Stimulated activated CD8-positive, alpha-beta memory T cell treated with anti-CD3 and anti-CD28 coated beads, Interleukin-4, amount 100 ng/mL, for 1 hour (primary cell): Measurements from ENCODE around the gene CABLES1.
"Not testable (repeated sequence)": the region's sequence is repeated elsewhere in the genome, so short reads cannot be mapped to it uniquely, and the experiment has no call there.

Experiments used
- DNase-seq, 2 donors: peaks; one replicate each; pipeline ENCODE4 v3.0.0-alpha.2; 2020; ENCODE audit warnings: low read depth in 2 of 2, low spot score in 1 of 2

Gene CABLES1

GRCh38 chr18:23134780-23135549 lies at the start of gene CABLES1:
Gene CABLES1 (plus strand): TSS chr18:23135485. CDS start chr18:23135763, 278 bp downstream.
- no peak for DNase-seq

- DNase-seq = no peak
Measured at GRCh38 chr18:23087352-23087751, 47.9 kb upstream of the CABLES1 start.

GRCh38 chr18:23088310-23088709 lies 47.0 kb upstream of the CABLES1 start:
- no peak for DNase-seq

- DNase-seq = not testable (repeated sequence)
Measured at GRCh38 chr18:23091017-23091993, 44.0 kb upstream of the CABLES1 start.

GRCh38 chr18:23092121-23092520 lies 43.2 kb upstream of the CABLES1 start:
- DNase-seq = no peak

DNA sequence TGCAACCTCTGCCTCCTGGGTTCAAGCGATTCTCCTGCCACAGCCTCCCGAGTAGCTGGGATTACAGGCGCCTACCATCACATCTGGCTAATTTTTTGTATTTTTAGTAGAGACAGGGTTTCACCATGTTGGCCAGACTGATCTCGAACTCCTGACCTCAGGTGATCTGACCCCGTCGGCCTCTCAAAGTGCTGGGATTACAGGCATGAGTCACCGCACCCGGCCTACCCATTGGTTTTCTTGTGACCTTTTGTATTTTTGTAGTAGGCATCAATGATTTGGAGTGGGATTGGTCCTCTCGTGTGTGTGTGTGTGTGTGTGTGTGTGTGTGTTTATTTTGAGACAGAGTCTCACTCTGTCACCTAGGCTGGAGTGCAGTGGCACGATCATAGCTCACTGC lies 42.2 kb upstream of the CABLES1 start:
- not testable (repeated sequence) for DNase-seq

- no peak for DNase-seq
Measured at GRCh38 chr18:23093772-23094171, 41.5 kb upstream of the CABLES1 start.

DNA sequence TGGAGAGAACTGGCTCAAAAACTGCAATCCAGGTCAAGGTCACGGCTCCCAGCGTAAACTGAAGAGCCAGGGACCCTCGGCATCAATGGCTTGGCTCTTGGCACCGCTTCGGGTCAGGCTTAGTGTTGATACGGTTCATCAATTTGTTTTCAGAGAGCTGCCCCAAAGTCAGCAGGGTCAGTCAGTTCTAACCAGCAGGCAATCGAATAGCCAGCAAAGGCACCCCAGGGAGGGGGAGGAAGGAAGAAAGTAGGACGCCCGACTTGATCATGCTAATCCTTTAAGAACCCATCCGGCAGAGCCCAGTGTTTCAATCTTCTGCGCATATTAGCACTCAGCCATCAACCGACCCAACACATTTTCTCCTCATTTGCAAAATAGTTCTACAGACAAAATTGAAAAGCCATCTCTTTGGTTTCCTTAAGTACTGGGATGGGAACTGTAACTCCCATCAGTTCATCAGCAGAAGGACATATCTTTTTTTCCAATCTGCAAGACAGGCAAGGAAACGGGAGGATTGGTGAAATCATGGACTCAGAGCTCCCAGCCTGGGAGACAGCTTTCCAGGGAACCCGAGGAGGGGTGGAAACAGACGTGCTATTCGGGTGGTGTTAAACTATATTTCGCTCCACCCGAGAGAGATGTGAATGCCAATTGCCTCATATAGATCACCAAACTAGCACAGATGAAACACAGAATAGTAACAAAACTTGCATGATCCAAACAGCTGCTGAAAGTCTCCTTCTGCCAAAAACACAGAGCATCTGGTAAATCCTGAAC lies 40.7 kb upstream of the CABLES1 start:
- DNase-seq = no peak

GRCh38 chr18:23095463-23095862 lies 39.8 kb upstream of the CABLES1 start:
- DNase-seq = no peak

DNA sequence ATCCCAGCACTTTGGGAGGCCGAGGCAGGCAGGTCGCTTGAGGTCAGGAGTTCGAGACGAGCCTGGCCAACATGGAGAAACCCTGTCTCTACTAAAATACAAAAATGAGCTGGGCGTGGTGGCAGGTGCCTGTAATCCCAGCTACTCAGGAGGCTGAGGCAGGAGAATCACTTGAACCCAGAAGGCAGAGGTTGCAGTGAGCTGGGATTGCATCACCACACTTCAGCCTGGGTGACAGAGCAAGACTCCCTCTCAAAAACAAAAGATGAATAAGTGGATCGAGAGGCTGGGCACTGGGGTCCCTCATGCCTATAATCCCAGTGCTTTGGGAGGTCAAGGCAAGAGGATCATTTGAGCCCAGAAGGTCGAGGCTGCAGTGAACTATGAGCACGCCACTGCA lies 38.3 kb upstream of the CABLES1 start:
- not testable (repeated sequence) for DNase-seq

GRCh38 chr18:23099621-23100020 lies 35.7 kb upstream of the CABLES1 start:
- no peak for DNase-seq

GRCh38 chr18:23101861-23102432 lies 33.3 kb upstream of the CABLES1 start:
- DNase-seq = no peak

DNA sequence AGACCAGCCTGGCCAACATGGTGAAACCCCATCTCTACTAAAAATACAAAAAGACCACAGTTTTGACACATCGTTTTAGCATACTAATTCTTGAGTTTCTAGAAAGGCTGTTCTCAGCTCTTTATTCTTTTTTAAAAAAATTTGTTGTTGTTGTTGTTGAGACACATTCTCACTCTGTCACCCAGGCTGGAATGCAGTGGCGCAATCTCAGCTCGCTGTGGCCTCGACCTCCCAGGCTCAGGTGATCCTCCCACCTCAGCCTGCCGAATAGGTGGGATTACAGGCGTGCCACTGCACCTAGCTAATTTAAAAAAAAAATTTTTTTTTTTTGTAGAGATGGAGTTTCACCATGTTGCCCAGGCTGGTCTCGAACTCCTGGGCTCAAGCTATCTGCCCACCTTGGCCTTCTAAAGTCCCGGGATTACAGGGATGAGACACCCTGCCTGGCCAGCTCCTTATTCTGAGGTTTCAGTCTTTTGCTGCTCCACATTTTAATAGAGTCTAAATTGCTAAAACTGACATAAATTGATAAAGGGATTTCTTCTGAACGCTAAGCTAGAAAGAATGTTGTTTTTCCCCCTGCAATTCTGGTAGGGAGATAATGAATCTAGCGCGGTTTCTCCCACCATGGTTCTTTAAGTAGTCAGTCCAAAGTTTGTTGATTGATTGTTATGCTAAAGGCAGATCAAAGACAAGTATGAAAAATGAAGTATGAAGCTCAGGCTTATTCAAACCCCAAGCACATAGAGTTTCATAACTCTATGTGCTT lies 32.6 kb upstream of the CABLES1 start:
- no peak for DNase-seq

GRCh38 chr18:23103449-23103848 lies 31.8 kb upstream of the CABLES1 start:
- DNase-seq = no peak

- DNase-seq = no peak
Measured at GRCh38 chr18:23105030-23105429, 30.3 kb upstream of the CABLES1 start.

DNA sequence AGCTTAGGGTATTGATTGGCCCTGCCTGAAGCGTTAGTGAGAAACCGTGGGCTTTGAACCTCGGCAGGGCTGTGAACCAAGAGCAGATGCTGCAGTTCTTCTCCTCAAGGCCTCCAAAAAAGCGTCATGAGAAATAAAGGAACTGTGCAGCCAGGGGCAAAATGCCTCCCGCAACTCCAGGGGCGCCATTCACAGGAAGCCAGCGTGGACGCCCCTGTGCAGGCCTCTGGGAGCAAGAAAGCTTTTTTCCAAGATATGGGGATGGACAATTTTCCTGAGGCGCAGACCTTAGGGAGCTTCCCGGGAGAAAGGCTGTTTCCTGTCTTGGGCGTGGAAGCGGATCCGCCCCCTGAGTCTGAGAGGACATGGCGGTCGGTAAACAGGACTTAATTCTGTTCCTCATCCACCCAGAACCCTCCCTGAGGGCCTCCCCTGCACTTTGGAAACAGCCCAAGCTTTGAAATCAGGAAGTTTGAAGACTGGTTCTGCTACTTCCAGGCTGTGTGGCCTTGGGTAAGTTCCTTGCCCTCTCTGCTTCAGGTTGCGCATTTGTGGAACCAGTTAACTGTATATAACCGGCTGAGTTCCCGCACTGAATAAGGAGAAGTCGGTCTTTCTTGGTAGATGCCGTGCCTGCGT lies 29.6 kb upstream of the CABLES1 start:
- no peak for DNase-seq

DNA sequence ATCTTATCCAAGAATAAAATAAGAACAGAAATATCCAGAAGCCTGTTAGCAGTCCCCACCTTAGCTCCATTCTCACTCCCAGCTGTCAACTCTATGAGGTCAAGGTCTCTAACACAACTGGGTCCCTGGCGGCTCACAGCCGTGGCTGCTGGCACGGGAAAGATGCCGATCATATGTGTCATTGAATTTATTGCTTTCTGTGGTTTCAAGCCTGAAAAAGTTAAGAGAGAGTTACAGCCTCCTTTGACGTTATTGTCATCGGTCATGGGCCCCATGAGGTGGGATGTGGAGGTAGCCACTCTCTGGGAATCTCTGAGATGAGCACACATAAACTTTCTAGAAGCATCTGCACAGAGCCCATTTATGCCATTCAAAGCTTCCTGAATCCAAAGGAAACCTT lies 28.7 kb upstream of the CABLES1 start:
- DNase-seq = no peak

- no peak for DNase-seq
Measured at GRCh38 chr18:23107718-23108117, 27.6 kb upstream of the CABLES1 start.

DNA sequence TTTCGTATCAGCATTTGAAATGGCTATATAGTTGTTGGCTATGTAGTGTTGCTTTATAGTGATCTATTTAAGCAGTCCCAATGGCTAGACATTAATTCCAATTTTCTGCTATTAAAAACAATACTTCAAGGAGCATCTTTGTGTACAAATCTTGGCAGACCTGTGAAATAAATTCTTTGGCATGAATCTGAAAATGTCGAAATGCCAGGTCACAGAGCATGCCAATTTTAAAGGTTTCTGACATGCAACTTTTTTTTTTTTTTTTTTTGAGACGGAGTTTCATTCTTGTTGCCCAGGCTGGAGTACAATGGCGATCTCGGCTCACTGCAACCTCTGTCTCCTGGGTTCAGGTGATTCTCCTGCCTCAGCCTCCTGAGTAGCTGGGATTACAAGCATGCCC lies 26.8 kb upstream of the CABLES1 start:
- no peak for DNase-seq

DNA sequence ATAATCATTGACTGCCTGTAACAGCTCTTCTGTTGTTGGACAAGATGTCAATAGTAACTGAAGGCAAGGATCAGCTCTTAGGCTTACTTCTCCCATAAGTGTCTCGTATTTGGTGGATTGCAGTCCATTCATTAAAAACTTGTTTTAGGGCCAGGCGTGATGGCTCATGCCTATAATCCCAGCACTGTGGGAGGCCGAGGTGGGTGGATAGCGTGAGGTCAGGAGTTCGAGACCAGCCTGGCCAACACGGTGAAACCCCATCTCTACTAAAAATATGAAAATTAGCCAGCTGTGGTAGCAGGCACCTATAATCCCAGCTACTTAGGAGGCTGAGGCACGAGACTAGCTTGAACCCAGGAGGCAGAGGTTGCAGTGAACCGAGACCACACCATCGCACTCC lies 26.1 kb upstream of the CABLES1 start:
- DNase-seq = not testable (repeated sequence)
